Activated T-helper 2 cell treated with anti-CD3 and anti-CD28 coated beads, Interferon-gamma antibody, Interleukin-2, Interleukin-4, amounts not matched to agents 10 μg/mL and 5 μg/mL and 100 μg/mL, durations not matched to agents 14 hours and 24 hours and 36 hours (primary cell): ENCODE data around the gene BLM. TPM values are rescaled to one million over a fixed set of nuclear protein-coding genes. Genes with fewer than 3 reads are reported as not detected.

Experiments used
- DNase-seq: peaks from one replicate; pipeline ENCODE4 v3.0.0; 2021; ENCODE audit warnings: low spot score
- H3K27ac Mint-ChIP-seq: one replicate; pipeline ENCODE4 v1.8.0; 2021; ENCODE audit warnings: mixed read lengths
- H3K27me3 Mint-ChIP-seq: one replicate; pipeline ENCODE4 v1.8.0; 2021; ENCODE audit warnings: low read depth, mixed read lengths
- H3K36me3 Mint-ChIP-seq: one replicate; pipeline ENCODE4 v1.8.0; 2021; ENCODE audit warnings: low read depth, mixed read lengths
- H3K4me1 Mint-ChIP-seq: one replicate; pipeline ENCODE4 v1.8.0; 2021; ENCODE audit warnings: low read depth, mixed read lengths
- H3K4me3 Mint-ChIP-seq: one replicate; pipeline ENCODE4 v1.8.0; 2021; ENCODE audit warnings: low read depth, mild to moderate bottlenecking, moderate library complexity, mixed read lengths
- H3K9me3 Mint-ChIP-seq: one replicate; pipeline ENCODE4 v1.8.0; 2021; ENCODE audit warnings: mixed read lengths
- intact Hi-C: fragments of 100-400 bp; cut with micrococcal nuclease; formaldehyde crosslinking; loops from one replicate; pipeline ENCODE4 v1.15.1; 2023
- total RNA-seq: library from RNA; stranded (reverse); gene quantifications from 2 replicates; pipeline ENCODE4 v1.2.3, GENCODE V29; 2022

The BLM gene
- total RNA-seq, 1 donor from 2014 or later: 65.3 TPM

- no peak for DNase-seq
- no peak overlapping the region for H3K4me3 Mint-ChIP-seq
- no peaks in the 10 kb centered on the region for H3K27me3 Mint-ChIP-seq
- peaks cover 65% of the 10 kb centered on the region for H3K36me3 Mint-ChIP-seq
- peak overlapping the region; percentile 72 for H3K27ac Mint-ChIP-seq
- H3K4me1 Mint-ChIP-seq: peaks cover 20% of the 10 kb centered on the region
- intact Hi-C loops: no loop called here
- H3K9me3 Mint-ChIP-seq: no peaks in the 10 kb centered on the region
Measured at GRCh38 chr15:90756916-90757315, 39.8 kb downstream of the BLM start.

- Mint-ChIP-seq H3K4me1 (peaks cover 22% of the 10 kb centered on the region), H3K4me3 (no peak overlapping the region), H3K36me3 (peaks cover 69% of the 10 kb centered on the region), H3K27ac (peak overlapping the region; percentile 72), H3K9me3 (no peaks in the 10 kb centered on the region), H3K27me3 (no peaks in the 10 kb centered on the region)
- intact Hi-C loops: no loop called here
- DNase-seq: no peak
Measured at GRCh38 chr15:90757461-90757860, 40.3 kb downstream of the BLM start.

- peaks cover 64% of the 10 kb centered on the region for H3K36me3 Mint-ChIP-seq
Measured at GRCh38 chr15:90760661-90761232, 43.6 kb downstream of the BLM start.

GRCh38 chr15:90761629-90762028, 44.5 kb downstream of the BLM start:
- H3K27ac Mint-ChIP-seq: peak overlapping the region; percentile 24
- intact Hi-C loops: no loop called here
- DNase-seq: no peak
- H3K36me3 Mint-ChIP-seq: peaks cover 67% of the 10 kb centered on the region
- no peaks in the 10 kb centered on the region for H3K27me3 Mint-ChIP-seq
- H3K9me3 Mint-ChIP-seq: no peaks in the 10 kb centered on the region
- H3K4me1 Mint-ChIP-seq: peaks cover 15% of the 10 kb centered on the region
- no peak overlapping the region for H3K4me3 Mint-ChIP-seq

More at GRCh38 chr15:90760661-90761232, 43.6 kb downstream of the BLM start:
- Mint-ChIP-seq H3K4me3 (no peak overlapping the region), H3K9me3 (no peaks in the 10 kb centered on the region), H3K4me1 (peaks cover 16% of the 10 kb centered on the region), H3K27ac (peak overlapping the region; percentile 58), H3K27me3 (no peaks in the 10 kb centered on the region)
- intact Hi-C loops: no loop called here
- DNase-seq: no peak

- H3K4me1 Mint-ChIP-seq: peaks cover 13% of the 10 kb centered on the region
- H3K9me3 Mint-ChIP-seq: no peaks in the 10 kb centered on the region
- no peak overlapping the region for H3K4me3 Mint-ChIP-seq
- peak overlapping the region; percentile 40 for H3K27ac Mint-ChIP-seq
- intact Hi-C loops: no loop called here
- no peak for DNase-seq
- H3K27me3 Mint-ChIP-seq: no peaks in the 10 kb centered on the region
- H3K36me3 Mint-ChIP-seq: peaks cover 66% of the 10 kb centered on the region
Measured at GRCh38 chr15:90762109-90762508, 45.0 kb downstream of the BLM start.

GRCh38 chr15:90763366-90764099, 46.4 kb downstream of the BLM start:
- Mint-ChIP-seq H3K36me3 (peaks cover 67% of the 10 kb centered on the region), H3K27me3 (no peaks in the 10 kb centered on the region), H3K4me3 (no peak overlapping the region), H3K9me3 (no peaks in the 10 kb centered on the region), H3K4me1 (peaks cover 8% of the 10 kb centered on the region), H3K27ac (no peak overlapping the region)
- no peak for DNase-seq
- intact Hi-C loops: no loop called here

GRCh38 chr15:90765531-90765930, 48.4 kb downstream of the BLM start:
- Mint-ChIP-seq H3K4me3 (no peak overlapping the region), H3K36me3 (peaks cover 71% of the 10 kb centered on the region), H3K4me1 (peaks cover 8% of the 10 kb centered on the region), H3K9me3 (no peaks in the 10 kb centered on the region), H3K27ac (no peak overlapping the region), H3K27me3 (no peaks in the 10 kb centered on the region)
- intact Hi-C loops: no loop called here
- DNase-seq: no peak

GRCh38 chr15:90765966-90766365, 48.8 kb downstream of the BLM start:
- Mint-ChIP-seq H3K27me3 (no peaks in the 10 kb centered on the region), H3K4me3 (no peak overlapping the region), H3K9me3 (no peaks in the 10 kb centered on the region), H3K4me1 (peaks cover 8% of the 10 kb centered on the region), H3K27ac (no peak overlapping the region), H3K36me3 (peaks cover 71% of the 10 kb centered on the region)
- intact Hi-C loops: no loop called here
- no peak for DNase-seq

GRCh38 chr15:90769375-90769774, 52.2 kb downstream of the BLM start:
- peaks cover 56% of the 10 kb centered on the region for H3K36me3 Mint-ChIP-seq

GRCh38 chr15:90773485-90773884, 56.3 kb downstream of the BLM start:
- Mint-ChIP-seq H3K4me1 (peaks cover 8% of the 10 kb centered on the region), H3K27ac (peak overlapping the region; percentile 20), H3K27me3 (no peaks in the 10 kb centered on the region), H3K4me3 (no peak overlapping the region), H3K36me3 (peaks cover 62% of the 10 kb centered on the region), H3K9me3 (no peaks in the 10 kb centered on the region)
- intact Hi-C loops: no loop called here
- DNase-seq: no peak

More at GRCh38 chr15:90769375-90769774, 52.2 kb downstream of the BLM start:
- H3K4me3 Mint-ChIP-seq: no peak overlapping the region
- no peak overlapping the region for H3K27ac Mint-ChIP-seq
- H3K4me1 Mint-ChIP-seq: peaks cover 2% of the 10 kb centered on the region
- H3K9me3 Mint-ChIP-seq: no peaks in the 10 kb centered on the region
- no peaks in the 10 kb centered on the region for H3K27me3 Mint-ChIP-seq
- DNase-seq: no peak
- intact Hi-C loops: no loop called here

GRCh38 chr15:90774731-90775514, 57.8 kb downstream of the BLM start:
- Mint-ChIP-seq H3K4me3 (no peak overlapping the region), H3K36me3 (peaks cover 63% of the 10 kb centered on the region), H3K27me3 (no peaks in the 10 kb centered on the region), H3K9me3 (no peaks in the 10 kb centered on the region), H3K27ac (peak overlapping the region; percentile 51), H3K4me1 (peaks cover 12% of the 10 kb centered on the region)
- intact Hi-C loops: no loop called here
- DNase-seq: no peak

GRCh38 chr15:90780916-90781315, 63.8 kb downstream of the BLM start:
- no peaks in the 10 kb centered on the region for H3K27me3 Mint-ChIP-seq
- intact Hi-C loops: loop anchor here (5.0 kb wide), 1 partner anchor 34 kb away; no protein-coding TSS in a partner anchor
- no peak for DNase-seq
- peaks cover 5% of the 10 kb centered on the region for H3K9me3 Mint-ChIP-seq
- H3K36me3 Mint-ChIP-seq: peaks cover 71% of the 10 kb centered on the region
- peaks cover 24% of the 10 kb centered on the region for H3K4me1 Mint-ChIP-seq
- peak overlapping the region; percentile 87 for H3K27ac Mint-ChIP-seq
- H3K4me3 Mint-ChIP-seq: peak overlapping the region; percentile 58

GRCh38 chr15:90782442-90782841, 65.3 kb downstream of the BLM start:
- Mint-ChIP-seq H3K36me3 (peaks cover 66% of the 10 kb centered on the region), H3K4me1 (peaks cover 26% of the 10 kb centered on the region), H3K9me3 (peaks cover 5% of the 10 kb centered on the region), H3K4me3 (no peak overlapping the region), H3K27ac (no peak overlapping the region), H3K27me3 (no peaks in the 10 kb centered on the region)
- no peak for DNase-seq
- intact Hi-C loops: loop anchor here (5.0 kb wide), 1 partner anchor 35 kb away; no protein-coding TSS in a partner anchor
